Measurements from ENCODE around the gene NUDT9. TPM values are rescaled to one million over a fixed set of nuclear protein-coding genes. Genes with fewer than 3 reads are reported as not detected.
"Not testable (repeated sequence)": the region's sequence is repeated elsewhere in the genome, so short reads cannot be mapped to it uniquely, and the experiment has no call there.

Gene NUDT9
- total and polyA plus RNA-seq, 2 experiments from 2014 or later = 35.8 to 62.3 TPM

DNA sequence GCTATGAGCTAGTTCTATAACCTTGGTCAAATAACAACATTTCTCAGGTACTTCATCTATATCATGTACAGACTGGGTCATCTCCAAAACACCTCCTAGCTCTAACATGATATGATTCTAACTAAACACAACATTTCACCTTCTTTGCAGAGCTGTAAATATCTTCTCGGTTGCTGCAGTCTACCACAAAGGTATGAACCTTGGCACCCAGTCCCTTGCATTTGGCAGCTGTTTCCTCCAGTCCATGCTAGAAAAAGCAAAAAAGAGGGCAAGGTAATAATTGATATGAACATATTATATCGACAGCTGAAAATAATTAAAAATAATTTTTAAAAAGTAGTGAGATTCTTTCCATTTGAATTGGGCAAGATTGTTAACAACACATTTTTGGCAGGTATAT is 40.3 kb upstream of the NUDT9 start:
- Histone ChIP-seq H3K9me2 (replicated peaks; ENCODE audit: insufficient read depth) (no peaks in the 10 kb centered on the region), H2AFZ (no peak overlapping the region)
- WGBS (ENCODE audit: low lambda C conversion rate, missing lambda C conversion rate) = 93% methylated on average over 2 of the region's 2 CpGs

DNA sequence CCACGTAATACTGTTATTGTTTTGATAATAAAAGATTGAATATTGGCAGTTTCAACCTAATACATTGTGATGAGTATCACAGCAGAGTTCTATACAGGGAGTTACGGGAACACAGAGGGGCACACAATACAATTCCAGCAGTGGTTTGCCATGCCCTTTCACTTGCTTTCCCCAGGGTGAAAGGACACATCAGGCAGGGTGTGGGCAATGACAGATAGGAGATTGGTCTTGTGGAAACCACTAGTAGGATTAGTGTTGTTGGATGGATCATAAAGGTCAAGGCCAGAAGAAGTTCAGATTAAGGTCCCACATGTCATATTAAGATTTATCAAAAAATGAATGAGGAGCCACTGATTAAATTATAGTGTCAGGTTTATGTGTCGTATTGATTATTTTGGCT is 39.4 kb upstream of the NUDT9 start:
- H3K4me3 ChIP-seq = no peak overlapping the region
- TF ChIP-seq, protein P1, sequence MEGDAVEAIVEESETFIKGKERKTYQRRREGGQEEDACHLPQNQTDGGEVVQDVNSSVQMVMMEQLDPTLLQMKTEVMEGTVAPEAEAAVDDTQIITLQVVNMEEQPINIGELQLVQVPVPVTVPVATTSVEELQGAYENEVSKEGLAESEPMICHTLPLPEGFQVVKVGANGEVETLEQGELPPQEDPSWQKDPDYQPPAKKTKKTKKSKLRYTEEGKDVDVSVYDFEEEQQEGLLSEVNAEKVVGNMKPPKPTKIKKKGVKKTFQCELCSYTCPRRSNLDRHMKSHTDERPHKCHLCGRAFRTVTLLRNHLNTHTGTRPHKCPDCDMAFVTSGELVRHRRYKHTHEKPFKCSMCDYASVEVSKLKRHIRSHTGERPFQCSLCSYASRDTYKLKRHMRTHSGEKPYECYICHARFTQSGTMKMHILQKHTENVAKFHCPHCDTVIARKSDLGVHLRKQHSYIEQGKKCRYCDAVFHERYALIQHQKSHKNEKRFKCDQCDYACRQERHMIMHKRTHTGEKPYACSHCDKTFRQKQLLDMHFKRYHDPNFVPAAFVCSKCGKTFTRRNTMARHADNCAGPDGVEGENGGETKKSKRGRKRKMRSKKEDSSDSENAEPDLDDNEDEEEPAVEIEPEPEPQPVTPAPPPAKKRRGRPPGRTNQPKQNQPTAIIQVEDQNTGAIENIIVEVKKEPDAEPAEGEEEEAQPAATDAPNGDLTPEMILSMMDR (IDR thresholded peaks at IDR 0.05; ENCODE audit: poor library complexity) = no peak
- TF ChIP-seq EZH2phosphoT487 (IDR thresholded peaks at IDR 0.05; ENCODE audit: low read depth, severe bottlenecking, unreplicated experiment) (no peak), EZH2 (IDR thresholded peaks at IDR 0.05; ENCODE audit: borderline replicate concordance) (no peak)
- no peaks in the 10 kb centered on the region for H3K4me1 ChIP-seq (ENCODE audit: insufficient read depth)
- no peaks in the 10 kb centered on the region for H3K36me3 ChIP-seq (replicated peaks; ENCODE audit: insufficient read depth, low read depth)
- H3K27me3 ChIP-seq = no peaks in the 10 kb centered on the region
- H2AFZ ChIP-seq = no peak overlapping the region
- no peak overlapping the region for H3K4me2 ChIP-seq
- no peaks in the 10 kb centered on the region for H3K9me2 ChIP-seq (replicated peaks; ENCODE audit: insufficient read depth)
- H3K9me3 ChIP-seq (ENCODE audit: low read depth) = no peaks in the 10 kb centered on the region
- 94% methylated on average over 3 of the region's 3 CpGs for WGBS (ENCODE audit: low lambda C conversion rate, missing lambda C conversion rate)
- peaks cover 74% of the 10 kb centered on the region for H3K79me2 ChIP-seq
- DNase-seq (ENCODE audit: low spot score) = no peak
- H3K27ac ChIP-seq = no peak overlapping the region
- H4K20me1 ChIP-seq (ENCODE audit: insufficient read depth, poor library complexity, severe bottlenecking) = no peaks in the 10 kb centered on the region

More for the DNA sequence above, 40.3 kb upstream of the NUDT9 start:
- Histone ChIP-seq H3K27me3 (no peaks in the 10 kb centered on the region), H3K36me3 (replicated peaks; ENCODE audit: insufficient read depth, low read depth) (no peaks in the 10 kb centered on the region), H3K79me2 (peaks cover 66% of the 10 kb centered on the region), H3K9me3 (ENCODE audit: low read depth) (no peaks in the 10 kb centered on the region), H3K4me1 (ENCODE audit: insufficient read depth) (no peaks in the 10 kb centered on the region), H4K20me1 (ENCODE audit: insufficient read depth, poor library complexity, severe bottlenecking) (no peaks in the 10 kb centered on the region), H3K27ac (no peak overlapping the region), H3K4me3 (no peak overlapping the region), H3K4me2 (no peak overlapping the region)
- no peak for DNase-seq (ENCODE audit: low spot score)
- TF ChIP-seq EZH2 (IDR thresholded peaks at IDR 0.05; ENCODE audit: borderline replicate concordance) = no peak
- TF ChIP-seq, protein P1 (IDR thresholded peaks at IDR 0.05; ENCODE audit: poor library complexity) = no peak
- no peak for TF ChIP-seq EZH2phosphoT487 (IDR thresholded peaks at IDR 0.05; ENCODE audit: low read depth, severe bottlenecking, unreplicated experiment)

DNA sequence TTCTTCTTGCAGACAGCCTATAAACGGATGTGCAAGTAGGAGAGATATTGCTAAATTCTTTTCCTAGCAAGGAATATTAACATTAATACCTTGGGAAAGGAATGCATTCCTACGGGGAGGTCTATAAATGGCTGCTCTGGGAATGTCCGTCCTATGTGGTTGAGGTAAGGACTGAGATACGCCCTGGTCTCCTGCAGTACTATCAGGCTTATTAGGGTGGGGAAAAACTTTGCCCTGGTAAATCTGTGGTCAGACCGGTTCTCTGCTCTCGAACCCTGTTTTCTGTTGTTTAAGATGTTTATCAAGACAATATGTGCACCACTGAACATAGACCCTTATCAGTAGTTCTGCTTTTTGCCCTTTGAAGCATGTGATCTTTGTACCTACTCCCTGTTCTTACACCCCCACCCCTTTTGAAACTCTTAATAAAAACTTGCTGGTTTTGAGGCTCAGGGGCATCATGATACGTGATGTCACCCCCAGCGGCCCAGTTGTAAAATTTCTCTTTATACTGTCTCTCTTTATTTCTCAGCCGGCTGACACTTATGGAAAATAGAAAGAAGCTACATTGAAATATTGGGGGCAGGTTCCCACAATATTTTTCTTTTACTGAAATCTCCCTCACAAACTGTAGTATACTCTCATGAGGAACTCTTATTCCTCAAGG is 37.8 kb upstream of the NUDT9 start:
- Histone ChIP-seq H3K27ac (peak overlapping the region; percentile 30), H3K4me2 (peak overlapping the region; percentile 5), H3K79me2 (peaks cover 79% of the 10 kb centered on the region)
- not testable (repeated sequence) for H3K9me3 ChIP-seq (ENCODE audit: low read depth); H2AFZ ChIP-seq; H3K4me1 ChIP-seq (ENCODE audit: insufficient read depth); DNase-seq (ENCODE audit: low spot score); H4K20me1 ChIP-seq (ENCODE audit: insufficient read depth, poor library complexity, severe bottlenecking); H3K27me3 ChIP-seq; H3K4me3 ChIP-seq; H3K36me3 ChIP-seq (replicated peaks; ENCODE audit: insufficient read depth, low read depth); H3K9me2 ChIP-seq (replicated peaks; ENCODE audit: insufficient read depth)
- WGBS (ENCODE audit: low lambda C conversion rate, missing lambda C conversion rate) = 82% methylated on average over 9 of the region's 9 CpGs

DNA sequence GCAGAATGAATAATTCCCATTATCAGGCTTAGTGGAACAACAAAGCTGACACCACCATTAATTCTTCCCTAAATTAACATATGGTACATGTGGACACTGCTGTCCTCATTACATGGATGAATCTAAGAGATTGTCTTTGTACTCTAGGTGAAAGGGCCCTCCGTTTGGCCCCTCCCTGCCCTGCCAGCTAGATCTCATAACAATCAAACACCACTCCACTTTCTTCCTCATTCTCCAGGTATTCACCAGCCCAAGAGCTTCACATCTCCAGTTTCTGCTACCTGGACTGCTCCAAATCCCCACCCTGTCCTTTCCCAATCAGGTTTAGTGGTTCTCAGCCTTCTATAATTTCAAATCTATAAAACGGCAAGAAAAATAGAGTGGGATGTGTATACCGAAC is 35.1 kb upstream of the NUDT9 start:
- no peak for DNase-seq (ENCODE audit: low spot score)
- Histone ChIP-seq H4K20me1 (ENCODE audit: insufficient read depth, poor library complexity, severe bottlenecking) (no peaks in the 10 kb centered on the region), H3K27me3 (no peaks in the 10 kb centered on the region), H3K79me2 (peaks cover 76% of the 10 kb centered on the region), H3K9me3 (ENCODE audit: low read depth) (no peaks in the 10 kb centered on the region), H3K27ac (no peak overlapping the region), H2AFZ (no peak overlapping the region), H3K36me3 (replicated peaks; ENCODE audit: insufficient read depth, low read depth) (no peaks in the 10 kb centered on the region), H3K9me2 (replicated peaks; ENCODE audit: insufficient read depth) (no peaks in the 10 kb centered on the region), H3K4me1 (ENCODE audit: insufficient read depth) (no peaks in the 10 kb centered on the region), H3K4me2 (peak overlapping the region; percentile 73), H3K4me3 (no peak overlapping the region)
- WGBS (ENCODE audit: low lambda C conversion rate, missing lambda C conversion rate) = 92% methylated on average over 3 of the region's 3 CpGs
- no peak for TF ChIP-seq EZH2 (IDR thresholded peaks at IDR 0.05; ENCODE audit: borderline replicate concordance)
- TF ChIP-seq, protein P1 (IDR thresholded peaks at IDR 0.05; ENCODE audit: poor library complexity) = no peak
- TF ChIP-seq EZH2phosphoT487 (IDR thresholded peaks at IDR 0.05; ENCODE audit: low read depth, severe bottlenecking, unreplicated experiment) = no peak
